ENCODE data around the gene AURKA.

AURKA gene

DNA sequence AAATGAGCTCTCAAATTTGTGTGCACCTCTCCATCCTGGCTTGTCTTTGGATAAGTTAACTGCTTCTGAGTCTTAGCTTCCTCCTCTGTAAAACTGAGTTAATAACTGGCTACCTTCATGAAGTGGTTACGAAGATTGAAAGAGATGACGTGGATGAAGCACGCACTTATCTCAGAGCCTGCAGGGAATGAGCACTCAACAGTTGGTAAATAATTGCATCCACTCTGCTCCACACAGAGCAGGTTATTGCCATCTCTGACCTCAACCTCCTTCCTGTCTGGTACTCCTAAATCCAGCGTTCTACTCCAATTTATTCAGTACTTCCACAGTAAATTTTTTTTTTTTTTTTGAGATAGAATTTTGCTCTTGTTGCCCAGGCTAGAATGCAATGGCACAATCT is 6.9 kb downstream of the AURKA start:
- TF ChIP-seq, protein P1, sequence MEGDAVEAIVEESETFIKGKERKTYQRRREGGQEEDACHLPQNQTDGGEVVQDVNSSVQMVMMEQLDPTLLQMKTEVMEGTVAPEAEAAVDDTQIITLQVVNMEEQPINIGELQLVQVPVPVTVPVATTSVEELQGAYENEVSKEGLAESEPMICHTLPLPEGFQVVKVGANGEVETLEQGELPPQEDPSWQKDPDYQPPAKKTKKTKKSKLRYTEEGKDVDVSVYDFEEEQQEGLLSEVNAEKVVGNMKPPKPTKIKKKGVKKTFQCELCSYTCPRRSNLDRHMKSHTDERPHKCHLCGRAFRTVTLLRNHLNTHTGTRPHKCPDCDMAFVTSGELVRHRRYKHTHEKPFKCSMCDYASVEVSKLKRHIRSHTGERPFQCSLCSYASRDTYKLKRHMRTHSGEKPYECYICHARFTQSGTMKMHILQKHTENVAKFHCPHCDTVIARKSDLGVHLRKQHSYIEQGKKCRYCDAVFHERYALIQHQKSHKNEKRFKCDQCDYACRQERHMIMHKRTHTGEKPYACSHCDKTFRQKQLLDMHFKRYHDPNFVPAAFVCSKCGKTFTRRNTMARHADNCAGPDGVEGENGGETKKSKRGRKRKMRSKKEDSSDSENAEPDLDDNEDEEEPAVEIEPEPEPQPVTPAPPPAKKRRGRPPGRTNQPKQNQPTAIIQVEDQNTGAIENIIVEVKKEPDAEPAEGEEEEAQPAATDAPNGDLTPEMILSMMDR (IDR thresholded peaks at IDR 0.05), result no peak

DNA sequence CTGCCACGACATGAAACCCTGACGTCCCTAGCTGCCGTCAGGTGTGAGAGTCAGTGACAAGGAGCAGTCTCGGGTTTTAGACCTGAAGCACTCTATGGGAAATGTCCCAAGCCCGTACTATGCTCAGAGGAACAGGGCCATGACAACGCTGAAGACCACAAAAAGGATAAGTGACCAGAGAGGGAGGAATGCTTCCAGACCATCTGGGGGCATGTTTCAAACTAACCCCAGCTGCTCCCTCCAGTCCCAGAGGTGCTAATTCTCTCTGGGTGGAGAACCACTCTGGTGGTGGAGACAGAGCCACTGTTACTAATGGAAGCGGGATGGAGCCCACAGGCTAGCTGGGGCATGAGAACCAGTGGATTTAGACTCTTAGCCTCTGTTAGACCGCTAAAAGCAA is 8.7 kb downstream of the AURKA start:
- TF ChIP-seq, protein P1 (IDR thresholded peaks at IDR 0.05), result no peak

DNA sequence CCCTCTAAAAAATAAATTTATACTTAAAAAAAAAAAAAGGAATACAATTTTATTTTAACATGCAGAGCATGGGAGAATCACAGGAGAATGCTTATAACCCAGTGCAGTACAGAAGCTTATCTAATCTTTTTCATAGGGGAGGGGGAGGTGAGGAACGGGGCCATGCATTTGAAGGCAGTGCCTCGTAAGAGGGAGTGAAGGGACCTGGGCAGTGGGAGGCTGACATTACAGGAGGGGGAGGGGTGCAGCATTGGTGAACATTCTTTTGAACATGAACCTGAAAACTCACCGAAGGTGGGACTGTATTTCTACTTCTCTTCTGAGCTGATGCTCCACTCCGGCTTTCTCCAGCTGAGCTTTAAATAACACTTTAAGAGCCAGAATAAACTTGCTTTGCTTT is 9.3 kb downstream of the AURKA start:
- TF ChIP-seq, protein P1 (IDR thresholded peaks at IDR 0.05), result no peak

DNA sequence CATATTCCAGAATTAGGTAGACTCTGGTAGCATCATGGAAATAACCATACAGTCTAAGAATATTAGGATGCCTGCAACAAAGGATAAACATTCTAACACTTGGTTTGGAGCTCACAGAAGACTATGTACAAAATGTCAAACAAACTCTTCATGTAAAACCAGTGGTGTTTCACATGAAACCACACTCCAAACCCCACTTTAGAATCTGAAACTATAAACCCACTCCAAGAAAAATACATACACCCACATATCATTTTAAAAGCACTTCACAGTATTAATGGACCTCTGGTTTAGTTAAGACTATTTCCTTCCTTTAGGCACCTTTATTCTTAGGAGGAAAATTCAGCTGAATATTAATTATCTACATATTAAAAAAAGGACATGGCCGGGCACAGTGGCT is 10.5 kb downstream of the AURKA start:
- TF ChIP-seq, protein P1 (IDR thresholded peaks at IDR 0.05), result no peak

DNA sequence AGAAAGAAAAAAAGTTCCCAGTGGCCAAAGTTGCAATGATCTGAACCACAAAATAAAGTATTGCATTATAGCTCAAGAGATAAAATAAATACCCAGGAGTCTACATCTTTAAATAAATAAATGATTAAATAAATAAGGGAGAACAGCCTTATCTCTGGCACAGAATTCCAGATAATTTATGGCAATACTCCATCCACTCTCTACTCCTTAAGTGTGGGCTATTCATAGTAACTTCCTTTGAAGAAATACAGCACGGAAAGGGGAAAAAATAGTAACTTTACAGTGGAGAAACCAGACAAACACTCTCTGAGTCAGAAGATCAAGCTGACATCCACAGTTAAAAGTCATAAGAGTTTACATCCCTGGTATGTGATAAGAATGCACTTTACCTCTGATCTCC is 11.6 kb downstream of the AURKA start:
- TF ChIP-seq, protein P1 (IDR thresholded peaks at IDR 0.05), result no peak

DNA sequence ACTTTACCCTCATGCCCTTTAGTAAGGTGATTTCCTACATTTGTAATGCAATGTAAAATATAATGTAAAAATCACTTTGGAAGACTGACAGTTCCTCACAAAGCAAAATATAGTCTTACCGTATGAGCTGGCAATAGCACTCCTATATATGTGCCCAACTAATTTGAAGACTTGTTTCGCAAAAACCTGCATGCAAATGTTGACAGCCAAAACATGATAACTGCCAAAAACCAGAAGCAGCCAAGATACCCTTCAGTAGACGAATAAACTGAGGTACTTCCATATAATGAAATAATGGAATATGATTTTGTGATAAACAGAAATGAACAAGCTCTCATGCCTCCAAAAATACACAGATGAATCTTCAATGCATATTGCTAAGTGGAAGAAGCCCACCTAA is 13.6 kb downstream of the AURKA start:
- TF ChIP-seq, protein P1 (IDR thresholded peaks at IDR 0.05), result no peak

DNA sequence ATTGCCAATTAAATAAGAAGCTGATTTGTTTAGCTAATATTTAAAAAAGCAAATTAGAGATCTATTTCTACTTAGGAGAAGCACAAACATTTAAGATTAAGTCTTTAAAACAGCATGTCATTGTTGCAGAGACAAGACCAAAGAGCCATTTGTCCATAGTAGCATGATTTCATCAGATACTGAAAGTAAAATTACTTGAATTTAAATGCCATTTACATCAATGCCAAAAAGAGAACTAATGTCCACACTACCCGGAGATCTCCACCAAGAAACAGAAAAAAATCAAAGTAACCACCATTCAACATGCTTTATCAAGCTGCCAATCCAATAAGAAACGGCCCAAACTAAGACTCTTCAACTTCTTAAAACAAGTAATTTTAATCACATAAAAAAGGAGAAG is 15.7 kb downstream of the AURKA start:
- TF ChIP-seq, protein P1 (IDR thresholded peaks at IDR 0.05), result no peak

DNA sequence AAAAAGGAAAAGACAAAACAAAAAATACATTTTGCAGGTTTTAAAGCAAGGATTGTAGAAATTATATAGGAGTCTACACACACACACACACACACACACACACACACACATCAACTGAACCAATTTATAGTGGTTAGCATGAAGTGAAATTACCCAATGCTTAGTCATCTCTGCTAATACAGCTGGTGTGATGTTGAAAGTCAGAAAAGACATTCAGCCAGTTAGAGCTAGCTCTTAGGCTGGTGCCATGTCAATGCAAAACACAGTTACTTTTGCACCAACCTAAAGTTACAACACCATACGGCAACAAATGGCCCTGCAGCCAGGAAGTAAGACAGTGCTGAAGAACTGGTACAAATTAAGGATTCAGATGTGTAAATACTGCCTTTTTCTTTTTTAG is 18.1 kb downstream of the AURKA start:
- TF ChIP-seq, protein P1 (IDR thresholded peaks at IDR 0.05), result no peak

Data from LNCAP (cell line).